Measurements from ENCODE around the gene WDR88.
A peak's percentile ranks its signal among the peaks of the same experiment; 100 is the strongest.

WDR88 gene

GRCh38 chr19:33210266-33210940 is 78.5 kb downstream of the WDR88 start:
- TF ChIP-seq CTCF (IDR thresholded peaks at IDR 0.05; ENCODE audit: low read depth, low read length), result no peak
- no peak for DNase-seq (ENCODE audit: extremely low read depth, low read depth)

GRCh38 chr19:33211794-33212435 is 80.0 kb downstream of the WDR88 start:
- DNase-seq (ENCODE audit: extremely low read depth, low read depth), result no peak
- TF ChIP-seq CTCF (IDR thresholded peaks at IDR 0.05; ENCODE audit: low read depth, low read length), result no peak

GRCh38 chr19:33212436-33213172 is 80.7 kb downstream of the WDR88 start:
- no peak for DNase-seq (ENCODE audit: extremely low read depth, low read depth)
- TF ChIP-seq CTCF (IDR thresholded peaks at IDR 0.05; ENCODE audit: low read depth, low read length), result no peak

GRCh38 chr19:33214596-33214995 is 82.7 kb downstream of the WDR88 start:
- peak; percentile 18 for TF ChIP-seq CTCF (IDR thresholded peaks at IDR 0.05; ENCODE audit: low read depth, low read length)
- no peak for DNase-seq (ENCODE audit: extremely low read depth, low read depth)

GRCh38 chr19:33215438-33216197 is 83.7 kb downstream of the WDR88 start:
- no peak for DNase-seq (ENCODE audit: extremely low read depth, low read depth)
- no peak for TF ChIP-seq CTCF (IDR thresholded peaks at IDR 0.05; ENCODE audit: low read depth, low read length)

GRCh38 chr19:33216198-33216830 is 84.4 kb downstream of the WDR88 start:
- no peak for DNase-seq (ENCODE audit: extremely low read depth, low read depth)
- no peak for TF ChIP-seq CTCF (IDR thresholded peaks at IDR 0.05; ENCODE audit: low read depth, low read length)
